ENCODE results near the gene TGM4.

TGM4 gene

DNA sequence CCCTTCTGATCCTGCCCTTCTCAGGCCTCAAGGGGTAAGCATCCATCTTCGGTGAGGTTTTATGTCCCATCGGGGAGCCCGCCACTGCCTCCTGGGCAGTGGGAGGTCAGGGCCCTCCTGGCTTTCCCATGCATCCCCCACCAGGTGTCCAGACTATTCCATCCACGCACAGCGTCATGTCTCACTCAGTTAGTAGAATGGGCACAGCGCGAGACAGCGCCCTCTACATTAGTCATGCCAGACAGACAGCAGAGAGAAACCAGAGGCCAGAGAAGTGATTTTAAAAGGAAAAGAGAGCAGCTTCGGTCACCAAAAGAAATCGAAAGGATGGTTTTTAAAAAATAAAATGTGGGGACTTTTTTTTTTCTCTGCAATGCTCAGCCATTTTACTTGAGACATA lies 51.8 kb downstream of the TGM4 start:
- no peak for ATAC-seq (ENCODE audit: low read depth)
- no peaks in the 10 kb centered on the region for H3K4me1 ChIP-seq (ENCODE audit: insufficient read depth, poor library complexity, severe bottlenecking)

DNA sequence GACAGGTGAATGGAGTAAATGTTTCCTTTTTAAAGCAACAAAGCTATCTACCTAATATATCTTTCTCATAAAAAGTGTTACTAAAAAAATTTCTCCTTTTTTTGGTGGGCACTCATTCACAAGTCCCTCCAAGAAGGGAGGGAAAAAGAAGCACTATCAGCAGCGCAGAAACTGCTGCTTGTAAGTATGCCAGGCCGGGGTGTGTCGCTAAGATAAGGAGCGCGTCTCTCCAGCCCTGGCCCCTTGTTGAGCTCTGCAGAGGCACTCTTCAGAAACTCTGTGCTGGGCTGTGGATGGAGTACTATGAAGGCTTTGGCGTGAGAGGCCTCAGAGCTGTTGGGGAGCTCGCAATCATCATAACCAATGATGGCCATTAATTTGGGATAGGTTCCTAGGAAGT lies 52.5 kb downstream of the TGM4 start:
- Histone ChIP-seq H3K36me3 (ENCODE audit: low read depth) (peaks cover 58% of the 10 kb centered on the region), H3K4me3 (ENCODE audit: severe bottlenecking) (no peak overlapping the region)

More for the DNA sequence above, 51.8 kb downstream of the TGM4 start:
- Histone ChIP-seq H3K27me3 (ENCODE audit: insufficient read depth, poor library complexity, severe bottlenecking) (no peaks in the 10 kb centered on the region), H3K4me3 (ENCODE audit: severe bottlenecking) (no peak overlapping the region), H3K9me3 (ENCODE audit: severe bottlenecking) (no peaks in the 10 kb centered on the region), H3K36me3 (ENCODE audit: low read depth) (peaks cover 53% of the 10 kb centered on the region), H3K27ac (ENCODE audit: poor library complexity, severe bottlenecking) (no peak overlapping the region)
- TF ChIP-seq CTCF (IDR thresholded peaks at IDR 0.05; ENCODE audit: poor library complexity, severe bottlenecking), result no peak
- no peak for DNase-seq (ENCODE audit: low spot score)

GRCh38 chr3:44927371-44927770 lies 53.0 kb downstream of the TGM4 start:
- no peaks in the 10 kb centered on the region for H3K27me3 ChIP-seq (ENCODE audit: insufficient read depth, poor library complexity, severe bottlenecking)
- no peaks in the 10 kb centered on the region for H3K9me3 ChIP-seq (ENCODE audit: severe bottlenecking)
- ATAC-seq (ENCODE audit: low read depth), result no peak
- no peak for DNase-seq (ENCODE audit: low spot score)
- H3K4me1 ChIP-seq (ENCODE audit: insufficient read depth, poor library complexity, severe bottlenecking), result no peaks in the 10 kb centered on the region
- no peak overlapping the region for H3K27ac ChIP-seq (ENCODE audit: poor library complexity, severe bottlenecking)
- peaks cover 62% of the 10 kb centered on the region for H3K36me3 ChIP-seq (ENCODE audit: low read depth)
- no peak for TF ChIP-seq CTCF (IDR thresholded peaks at IDR 0.05; ENCODE audit: poor library complexity, severe bottlenecking)
- no peak overlapping the region for H3K4me3 ChIP-seq (ENCODE audit: severe bottlenecking)

More for the DNA sequence above, 52.5 kb downstream of the TGM4 start:
- H3K27ac ChIP-seq (ENCODE audit: poor library complexity, severe bottlenecking), result no peak overlapping the region
- ATAC-seq (ENCODE audit: low read depth) (no peak), DNase-seq (ENCODE audit: low spot score) (no peak)
- no peaks in the 10 kb centered on the region for H3K4me1 ChIP-seq (ENCODE audit: insufficient read depth, poor library complexity, severe bottlenecking)
- TF ChIP-seq CTCF (IDR thresholded peaks at IDR 0.05; ENCODE audit: poor library complexity, severe bottlenecking), result no peak
- H3K27me3 ChIP-seq (ENCODE audit: insufficient read depth, poor library complexity, severe bottlenecking), result no peaks in the 10 kb centered on the region
- H3K9me3 ChIP-seq (ENCODE audit: severe bottlenecking), result no peaks in the 10 kb centered on the region

DNA sequence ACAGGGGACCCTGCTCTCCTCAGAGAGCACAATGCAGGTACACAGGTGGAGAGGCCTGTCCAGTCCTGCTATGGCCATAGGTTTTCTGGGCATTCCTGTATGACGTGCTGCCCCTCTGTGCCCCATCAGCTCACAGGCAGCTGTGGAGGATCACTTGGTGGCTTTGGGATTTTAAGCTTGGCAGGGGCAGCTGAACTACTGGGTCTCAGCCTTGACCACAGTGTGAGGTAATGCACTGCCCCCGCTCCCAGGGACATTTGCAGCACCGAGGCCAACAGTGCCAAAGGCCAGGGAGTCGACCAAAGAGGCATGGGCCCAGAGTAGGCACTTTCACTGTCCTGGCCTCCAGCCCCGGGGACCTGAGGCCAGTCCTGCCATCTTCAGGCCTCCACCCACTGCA lies 55.4 kb downstream of the TGM4 start:
- Histone ChIP-seq H3K4me3 (ENCODE audit: severe bottlenecking) (no peak overlapping the region), H3K27ac (ENCODE audit: poor library complexity, severe bottlenecking) (no peak overlapping the region), H3K4me1 (ENCODE audit: insufficient read depth, poor library complexity, severe bottlenecking) (no peaks in the 10 kb centered on the region), H3K9me3 (ENCODE audit: severe bottlenecking) (no peaks in the 10 kb centered on the region), H3K36me3 (ENCODE audit: low read depth) (peaks cover 81% of the 10 kb centered on the region), H3K27me3 (ENCODE audit: insufficient read depth, poor library complexity, severe bottlenecking) (no peaks in the 10 kb centered on the region)
- DNase-seq (ENCODE audit: low spot score), result no peak
- no peak for ATAC-seq (ENCODE audit: low read depth)
- TF ChIP-seq CTCF (IDR thresholded peaks at IDR 0.05; ENCODE audit: poor library complexity, severe bottlenecking), result no peak

DNA sequence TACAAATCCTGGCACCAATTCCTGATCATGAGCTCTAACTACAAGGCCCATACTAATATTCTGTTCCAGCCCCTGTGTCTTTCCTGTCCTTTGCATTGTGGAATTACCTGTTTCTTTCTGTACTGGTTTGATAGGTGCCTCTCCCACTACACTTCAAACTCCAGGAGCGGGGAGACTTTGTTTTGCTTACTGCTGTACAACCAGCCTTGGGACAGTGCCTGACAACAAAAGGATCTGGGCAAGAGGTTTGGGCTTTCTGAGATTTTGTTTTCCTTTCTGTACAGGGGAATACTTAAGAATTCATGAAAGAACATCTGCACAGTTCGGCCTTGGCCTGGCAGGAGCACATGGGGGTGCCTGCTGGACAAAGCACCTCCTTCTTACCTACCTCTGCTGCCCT lies 56.5 kb downstream of the TGM4 start:
- Histone ChIP-seq H3K27ac (ENCODE audit: poor library complexity, severe bottlenecking) (no peak overlapping the region), H3K4me1 (ENCODE audit: insufficient read depth, poor library complexity, severe bottlenecking) (no peaks in the 10 kb centered on the region), H3K27me3 (ENCODE audit: insufficient read depth, poor library complexity, severe bottlenecking) (no peaks in the 10 kb centered on the region), H3K36me3 (ENCODE audit: low read depth) (peaks cover 78% of the 10 kb centered on the region), H3K4me3 (ENCODE audit: severe bottlenecking) (no peak overlapping the region), H3K9me3 (ENCODE audit: severe bottlenecking) (no peaks in the 10 kb centered on the region)
- no peak for TF ChIP-seq CTCF (IDR thresholded peaks at IDR 0.05; ENCODE audit: poor library complexity, severe bottlenecking)
- no peak for ATAC-seq (ENCODE audit: low read depth)
- DNase-seq (ENCODE audit: low spot score), result no peak
